HG03558 (cell line): Measurements from ENCODE around the gene RAB15.

Source experiments
- ATAC-seq: cut with Tn5 transposase; IDR thresholded peaks from one replicate; pipeline ENCODE4 v1.9.1; 2021; ENCODE audit warnings: moderate number of reproducible peaks; ENCODE audit not compliant: unreplicated experiment; ENCODE audit errors: extremely low read depth

RAB15 gene

GRCh38 chr14:64992328-64992885, 20.3 kb upstream of the RAB15 start:
- no peak for ATAC-seq

DNA sequence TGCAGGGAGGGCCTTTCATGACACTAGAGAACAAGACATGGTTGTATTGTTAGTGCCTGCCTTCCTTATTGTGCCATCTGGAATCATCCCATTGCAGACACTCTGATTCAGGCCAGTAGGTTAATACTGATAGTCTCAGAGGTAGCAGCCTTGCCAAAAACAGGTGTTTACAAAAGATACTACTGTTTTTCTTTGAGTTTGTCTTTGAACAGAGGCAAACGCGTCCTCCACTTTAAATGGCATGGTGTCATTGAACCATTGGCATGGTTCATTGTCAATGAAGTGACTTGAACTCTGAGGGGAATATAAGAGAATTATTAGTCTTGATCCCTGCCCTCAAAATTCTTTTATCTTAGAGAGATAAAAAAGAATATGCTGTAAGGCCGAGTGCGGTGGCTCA, 18.8 kb upstream of the RAB15 start:
- no peak for ATAC-seq

DNA sequence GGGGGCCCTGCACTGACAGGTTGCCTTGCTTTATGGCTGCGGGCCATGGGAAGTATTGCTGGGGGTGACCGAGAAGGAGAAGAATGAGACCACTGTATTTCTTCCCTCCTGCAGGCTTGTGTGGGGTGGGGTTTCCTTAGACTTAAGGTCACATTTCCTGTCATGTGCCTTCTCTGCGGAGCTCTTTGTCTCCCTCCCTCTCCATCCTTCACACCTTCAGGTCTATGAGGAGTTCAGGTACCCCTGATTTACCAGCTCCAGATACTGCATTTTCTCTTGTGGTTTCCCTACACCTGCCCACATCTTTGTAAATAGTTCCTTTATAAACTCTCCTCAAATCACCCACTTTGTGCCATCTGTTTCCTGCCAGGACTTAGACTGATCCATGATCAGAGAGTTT, 18.2 kb upstream of the RAB15 start:
- ATAC-seq, result no peak

DNA sequence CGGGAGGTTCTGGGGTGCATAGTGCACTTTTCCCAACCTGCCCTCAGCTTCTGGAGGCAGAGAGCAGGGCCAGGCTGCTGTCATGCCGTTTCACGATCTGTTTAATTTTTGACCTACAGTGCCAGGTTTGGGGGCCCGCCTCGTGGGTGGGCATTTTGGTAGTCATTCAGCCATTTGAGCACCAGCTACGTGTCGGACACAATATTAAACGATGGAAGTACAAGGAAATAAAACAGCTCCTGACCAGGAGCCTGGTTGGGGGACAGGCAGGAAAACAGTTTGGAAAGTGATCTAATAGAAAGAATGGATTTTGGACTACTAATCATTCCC, 15.3 kb upstream of the RAB15 start:
- no peak for ATAC-seq

GRCh38 chr14:64986648-64987437, 14.7 kb upstream of the RAB15 start, which contains the start of gene FNTB:
Gene FNTB (plus strand): TSS chr14:64986895. CDS start chr14:64986954, 59 bp downstream.
- peak; percentile 79 for ATAC-seq

DNA sequence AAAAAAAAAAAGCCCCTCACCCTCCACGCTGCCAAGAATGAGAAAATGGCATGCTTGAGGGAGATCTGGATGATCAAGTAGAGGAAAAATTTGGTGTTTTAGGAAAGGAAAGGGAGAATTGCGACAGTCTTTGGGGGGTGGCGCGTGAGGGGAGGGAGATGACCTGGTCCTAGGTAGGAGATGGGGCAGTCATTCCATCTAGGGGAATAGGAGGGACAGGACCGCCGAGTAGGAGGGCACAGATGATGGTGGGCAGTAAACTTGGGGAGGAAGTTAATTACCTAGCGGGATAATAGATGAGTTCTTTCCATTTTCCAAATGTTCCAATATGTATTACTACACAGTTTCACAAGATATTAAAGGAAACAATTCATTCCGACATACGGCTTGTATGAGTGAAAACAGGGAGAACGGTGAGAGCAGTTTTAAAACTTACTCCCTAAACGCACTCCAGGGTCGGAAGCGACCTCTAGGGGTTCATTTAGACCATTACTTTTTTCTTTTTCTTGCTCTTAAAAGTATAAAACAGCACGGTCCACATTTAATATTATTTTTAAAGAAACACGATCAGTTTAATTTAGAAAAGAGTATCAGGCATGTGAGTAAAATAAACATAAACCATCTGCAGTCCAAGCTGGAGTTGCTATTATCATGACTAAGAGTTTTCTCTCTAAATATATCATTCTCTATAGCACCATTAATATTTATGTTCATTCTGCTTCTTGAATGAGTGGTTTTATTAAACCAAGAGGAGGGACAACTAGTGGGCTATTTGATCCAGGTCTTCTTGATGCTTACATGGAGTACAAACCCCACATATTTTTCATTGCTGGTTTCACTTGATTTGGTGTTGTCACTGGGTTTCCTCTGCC, 11.5 kb upstream of the RAB15 start:
- ATAC-seq, result no peak

DNA sequence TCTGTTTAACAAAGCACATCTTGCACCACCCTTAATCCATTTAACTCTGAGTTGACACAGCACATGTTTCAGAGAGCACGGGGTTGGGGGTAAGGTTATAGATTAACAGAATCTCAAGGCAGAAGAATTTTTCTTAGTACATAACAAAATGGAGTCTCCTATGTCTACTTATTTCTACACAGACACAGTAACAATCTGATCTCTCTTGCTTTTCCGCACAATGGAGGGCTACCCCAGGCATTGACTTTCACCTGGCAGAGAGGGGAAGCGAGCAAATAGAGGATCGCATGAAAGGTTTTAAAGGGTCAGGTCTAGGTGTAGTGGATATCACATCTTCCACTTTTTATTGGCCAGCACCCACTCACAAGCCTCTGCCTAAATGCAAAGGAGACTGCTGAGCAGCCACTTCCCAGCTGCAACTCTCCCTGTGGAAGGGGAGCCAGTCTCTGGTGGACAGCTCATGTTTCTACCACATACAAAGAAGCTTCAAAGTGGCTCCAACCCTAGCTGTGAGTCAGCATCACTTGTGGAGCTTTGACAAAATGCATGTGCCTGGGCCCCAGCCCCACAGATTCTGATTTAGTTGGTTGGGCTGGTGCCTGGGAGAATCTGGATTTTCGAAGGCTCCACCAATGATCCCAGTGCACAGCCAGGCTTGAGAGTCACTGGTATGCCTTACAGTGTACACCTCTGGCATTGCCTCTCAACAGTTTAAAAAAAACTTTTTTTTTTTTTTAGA, 7.4 kb upstream of the RAB15 start:
- no peak for ATAC-seq

GRCh38 chr14:64974563-64974962, 2.4 kb upstream of the RAB15 start:
- no peak for ATAC-seq

DNA sequence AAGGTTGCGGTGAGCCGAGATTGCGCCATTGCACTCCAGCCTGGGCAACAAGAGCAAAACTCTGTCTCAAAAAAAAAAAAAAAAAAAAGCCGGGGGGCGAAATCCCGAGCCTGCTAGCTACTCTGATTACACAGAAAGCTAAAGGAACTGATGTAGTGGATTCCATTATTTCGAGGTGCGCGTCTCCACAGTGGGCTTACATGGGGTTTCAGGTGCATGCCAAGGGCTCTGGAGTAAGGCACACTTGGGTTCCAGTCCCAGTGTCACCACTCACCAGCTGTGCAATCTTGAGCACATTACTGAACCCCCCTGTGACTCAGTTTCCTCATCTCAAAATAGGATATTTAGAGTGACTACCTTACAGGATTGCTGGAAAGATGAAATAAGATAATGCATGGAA, 1.7 kb upstream of the RAB15 start:
- ATAC-seq, result no peak

DNA sequence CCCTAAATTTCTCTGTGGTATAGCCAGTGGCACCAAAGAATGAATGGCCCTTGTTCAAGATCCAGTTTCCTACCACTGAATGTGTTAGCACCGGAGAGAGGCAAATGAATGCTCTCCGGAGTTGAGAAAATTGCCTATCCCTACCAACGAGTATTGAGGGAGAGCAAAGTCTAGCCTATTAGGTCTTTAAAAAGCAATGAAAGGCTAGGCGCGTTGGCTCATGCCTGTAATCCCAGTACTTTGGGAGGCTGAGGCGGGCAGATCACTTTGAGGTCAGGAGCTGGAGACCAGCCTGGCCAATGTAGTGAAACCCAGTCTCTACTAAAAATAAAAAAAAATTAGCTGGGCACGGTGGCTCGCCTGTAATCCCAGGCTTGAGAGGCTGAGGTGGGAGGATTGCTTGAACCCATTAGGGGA, 898 bp upstream of the RAB15 start:
- ATAC-seq, result no peak

GRCh38 chr14:64971491-64971942, 619 bp downstream of the RAB15 start:
- no peak for ATAC-seq

GRCh38 chr14:64970776-64971477, 1.2 kb downstream of the RAB15 start:
- no peak for ATAC-seq

DNA sequence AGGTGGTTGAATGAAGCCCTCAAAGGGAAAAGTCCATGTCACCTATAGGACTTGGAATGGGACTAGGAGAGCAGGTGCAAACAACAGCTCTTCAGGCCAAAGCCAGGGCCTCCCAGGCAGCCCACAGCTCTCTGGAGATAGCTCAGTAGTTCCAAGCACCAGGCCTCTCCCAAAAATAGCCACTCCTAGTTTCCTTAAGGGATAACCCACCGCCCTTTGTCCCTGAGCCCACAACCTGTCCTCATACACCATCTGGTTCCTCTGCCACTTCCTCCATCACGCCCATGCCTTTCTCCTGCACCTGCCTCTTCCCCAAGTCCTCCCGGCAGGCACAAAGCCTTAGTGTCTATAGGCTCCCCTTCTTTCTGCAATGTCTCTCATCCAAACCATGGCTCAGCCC, 2.1 kb downstream of the RAB15 start:
- ATAC-seq, result no peak

DNA sequence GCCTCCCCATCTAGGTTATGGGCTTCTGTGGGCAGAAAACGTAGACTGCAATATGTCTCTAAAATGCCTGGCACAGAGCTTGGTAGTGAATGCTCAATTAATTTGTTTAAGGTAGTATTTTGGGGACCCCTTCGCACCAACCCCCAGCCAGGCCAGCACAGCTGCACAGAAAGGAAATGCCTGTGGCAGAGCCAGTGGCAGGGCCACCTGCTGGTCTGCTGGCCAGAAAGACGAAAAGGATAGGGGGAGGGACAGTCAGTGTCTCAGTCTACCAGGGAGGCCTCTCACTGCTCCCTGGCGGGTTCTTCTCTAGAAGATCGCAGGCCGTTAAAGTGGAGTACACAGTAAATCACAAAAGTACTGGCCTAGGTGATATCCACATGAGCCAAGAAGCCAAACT, 3.5 kb downstream of the RAB15 start:
- no peak for ATAC-seq

DNA sequence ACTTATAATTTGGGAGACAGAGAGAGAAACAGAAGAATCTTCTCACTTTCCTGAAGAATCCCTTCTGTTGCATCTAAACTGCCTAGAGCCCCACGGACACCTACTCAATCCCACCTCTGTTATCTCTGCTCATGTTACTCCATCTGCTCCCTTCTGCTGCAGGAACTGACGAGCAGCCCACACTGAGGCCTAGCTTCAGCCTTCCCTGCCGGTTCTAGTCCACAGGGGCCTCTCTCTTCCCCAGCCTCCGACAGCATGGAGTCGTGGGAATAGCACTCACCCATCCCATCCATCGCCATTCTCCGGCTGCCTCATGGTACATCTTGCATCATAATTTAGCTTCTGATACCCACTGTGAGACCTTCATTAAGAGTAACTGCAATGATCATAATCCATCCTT, 4.0 kb downstream of the RAB15 start:
- ATAC-seq, result no peak

- no peak for ATAC-seq
These were observed 5.2 kb downstream of the RAB15 start for GRCh38 chr14:64966976-64967375.

DNA sequence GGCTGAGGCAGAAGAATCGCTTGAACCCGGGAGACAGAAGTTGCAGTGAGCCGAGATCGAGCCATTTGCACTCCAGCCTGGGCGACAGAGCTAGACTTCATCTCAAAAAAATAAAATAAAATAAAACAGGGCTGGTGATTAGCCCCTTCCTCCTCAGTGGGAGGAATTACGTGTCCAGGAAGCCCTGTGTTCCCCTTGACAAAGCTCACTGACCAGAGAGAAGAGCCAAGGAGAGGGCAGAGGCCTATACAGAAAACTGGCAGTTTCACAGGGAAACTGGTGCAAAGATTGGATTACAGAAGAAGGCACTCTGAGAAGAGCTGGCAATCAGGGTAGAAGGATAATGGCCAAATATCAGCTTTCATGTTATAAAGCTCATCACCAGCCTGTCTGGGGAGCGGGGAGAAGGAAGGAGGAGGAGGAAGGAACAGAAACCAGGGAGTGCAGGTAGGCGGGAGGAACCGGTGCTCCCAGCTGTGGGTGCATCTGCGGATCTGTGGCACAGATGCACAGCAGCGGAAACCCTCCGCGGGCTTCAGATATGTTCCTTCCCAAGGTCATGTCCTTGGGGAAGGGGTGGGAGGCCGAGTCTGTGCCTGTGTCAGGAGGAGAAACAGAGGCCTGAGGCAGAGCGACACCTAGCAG, 6.7 kb downstream of the RAB15 start:
- no peak for ATAC-seq

- ATAC-seq, result no peak
These were observed 8.5 kb downstream of the RAB15 start for GRCh38 chr14:64963611-64964010.

GRCh38 chr14:64960762-64961276, 11.3 kb downstream of the RAB15 start:
- no peak for ATAC-seq
